DOHH2 (cell line): ENCODE results near the gene TNFSF12.
A peak's percentile ranks its signal among the peaks of the same experiment; 100 is the strongest.

ENCODE experiments used
- H3F3A ChIP-seq: fragments of 200-600 bp; sonication (generic), shearing (Covaris generic); 2 replicates; pipeline ENCODE4 v1.6.0; 2016; ENCODE audit warnings: antibody characterized with exemption, mild to moderate bottlenecking; ENCODE audit not compliant: control insufficient read depth, insufficient read depth
- H3K27ac ChIP-seq: fragments of 200-600 bp; sonication (generic); 2 replicates; pipeline ENCODE4 v1.5.1; 2014; ENCODE audit warnings: low read depth, mild to moderate bottlenecking, low read length, moderate library complexity
- H3K27me3 ChIP-seq: fragments of 200-600 bp; sonication (generic); 2 replicates; pipeline ENCODE4 v1.6.1; 2014; ENCODE audit warnings: mild to moderate bottlenecking, low read length, mixed read lengths; ENCODE audit not compliant: control insufficient read depth
- H3K36me3 ChIP-seq: fragments of 200-600 bp; sonication (generic); 2 replicates; pipeline ENCODE4 v1.6.1; 2014; ENCODE audit warnings: mild to moderate bottlenecking, low read length, moderate library complexity, mixed read lengths; ENCODE audit not compliant: control insufficient read depth
- H3K4me1 ChIP-seq: fragments of 200-600 bp; sonication (generic); 2 replicates; pipeline ENCODE4 v1.6.1; 2014; ENCODE audit warnings: mild to moderate bottlenecking, low read length, mixed read lengths; ENCODE audit not compliant: control insufficient read depth
- H3K4me2 ChIP-seq: fragments of 200-600 bp; sonication (generic); 2 replicates; pipeline ENCODE4 v1.6.0; 2014; ENCODE audit warnings: mild to moderate bottlenecking, low read length, moderate library complexity
- H3K4me3 ChIP-seq: fragments of 200-600 bp; sonication (generic); 2 replicates; pipeline ENCODE4 v1.5.1; 2014; ENCODE audit warnings: mild to moderate bottlenecking, low read length, mixed read lengths
- H3K79me2 ChIP-seq: fragments of 200-600 bp; sonication (generic); 2 replicates; pipeline ENCODE4 v1.6.1; 2014; ENCODE audit warnings: mild to moderate bottlenecking, low read length, mixed read lengths; ENCODE audit not compliant: control insufficient read depth
- H3K9me2 ChIP-seq: fragments of 200-600 bp; sonication (generic); replicated peaks from 2 replicates; pipeline ENCODE4 v1.6.1; 2014; ENCODE audit warnings: mild to moderate bottlenecking, low read length, mixed read lengths; ENCODE audit not compliant: control insufficient read depth
- H3K9me3 ChIP-seq: fragments of 200-600 bp; sonication (generic); 2 replicates; pipeline ENCODE4 v1.6.1; 2014; ENCODE audit warnings: antibody characterized with exemption, low read length, mixed read lengths; ENCODE audit not compliant: control insufficient read depth, insufficient read depth
- H4K20me1 ChIP-seq: fragments of 200-600 bp; sonication (generic); 2 replicates; pipeline ENCODE4 v1.6.0; 2014; ENCODE audit warnings: low read depth, mild to moderate bottlenecking, antibody characterized with exemption, low read length, moderate library complexity; ENCODE audit not compliant: control insufficient read depth, insufficient read depth
- EZH2phosphoT487 ChIP-seq: fragments of 200-600 bp; sonication (generic); IDR thresholded peaks from 2 replicates; pipeline ENCODE4 v1.6.1; 2017; ENCODE audit warnings: borderline replicate concordance, mild to moderate bottlenecking, antibody characterized with exemption, low read length, moderate library complexity, mixed read lengths
- TF ChIP-seq, protein P1 (sequence below): fragments of 200-600 bp; sonication (generic); IDR thresholded peaks from one replicate; pipeline ENCODE4 v1.5.1; 2014; ENCODE audit warnings: antibody characterized with exemption, mild to moderate bottlenecking, low read depth, low read length; ENCODE audit not compliant: poor library complexity, severe bottlenecking

The TNFSF12 gene

DNA sequence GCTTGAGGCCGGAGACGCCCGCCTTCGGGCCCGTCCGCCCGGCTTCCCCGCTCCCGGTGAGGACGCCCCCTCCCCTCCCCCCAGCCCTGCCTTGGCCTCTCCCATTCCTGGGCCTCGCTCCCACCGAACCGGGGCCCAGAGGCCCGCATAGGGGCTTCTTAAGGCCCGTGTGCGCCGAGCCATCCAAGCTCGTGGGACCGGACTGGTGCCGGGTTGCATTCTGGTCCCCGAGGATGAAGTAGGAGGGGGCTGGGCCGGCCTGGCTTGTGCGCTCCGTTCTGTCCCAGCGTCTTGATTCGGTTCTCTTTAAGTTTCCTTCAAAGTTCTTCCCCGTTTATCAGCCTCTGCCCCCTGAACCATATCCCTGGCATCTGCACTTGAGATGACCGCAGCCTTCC, 13.3 kb downstream of the TNFSF12 start:
- Histone ChIP-seq H3K27ac (peak overlapping the region; percentile 82), H3K36me3 (peaks cover 47% of the 10 kb centered on the region), H3K9me3 (no peaks in the 10 kb centered on the region), H3K27me3 (peaks cover 7% of the 10 kb centered on the region), H3F3A (peaks cover 5% of the 10 kb centered on the region; the same call in 1 of the 2 replicates), H3K4me2 (peak overlapping the region; percentile 92), H4K20me1 (no peaks in the 10 kb centered on the region), H3K9me2 (no peaks in the 10 kb centered on the region), H3K4me3 (peak overlapping the region; percentile 79), H3K4me1 (peaks cover 49% of the 10 kb centered on the region), H3K79me2 (peaks cover 52% of the 10 kb centered on the region)
- no peak for TF ChIP-seq EZH2phosphoT487
- TF ChIP-seq, protein P1, sequence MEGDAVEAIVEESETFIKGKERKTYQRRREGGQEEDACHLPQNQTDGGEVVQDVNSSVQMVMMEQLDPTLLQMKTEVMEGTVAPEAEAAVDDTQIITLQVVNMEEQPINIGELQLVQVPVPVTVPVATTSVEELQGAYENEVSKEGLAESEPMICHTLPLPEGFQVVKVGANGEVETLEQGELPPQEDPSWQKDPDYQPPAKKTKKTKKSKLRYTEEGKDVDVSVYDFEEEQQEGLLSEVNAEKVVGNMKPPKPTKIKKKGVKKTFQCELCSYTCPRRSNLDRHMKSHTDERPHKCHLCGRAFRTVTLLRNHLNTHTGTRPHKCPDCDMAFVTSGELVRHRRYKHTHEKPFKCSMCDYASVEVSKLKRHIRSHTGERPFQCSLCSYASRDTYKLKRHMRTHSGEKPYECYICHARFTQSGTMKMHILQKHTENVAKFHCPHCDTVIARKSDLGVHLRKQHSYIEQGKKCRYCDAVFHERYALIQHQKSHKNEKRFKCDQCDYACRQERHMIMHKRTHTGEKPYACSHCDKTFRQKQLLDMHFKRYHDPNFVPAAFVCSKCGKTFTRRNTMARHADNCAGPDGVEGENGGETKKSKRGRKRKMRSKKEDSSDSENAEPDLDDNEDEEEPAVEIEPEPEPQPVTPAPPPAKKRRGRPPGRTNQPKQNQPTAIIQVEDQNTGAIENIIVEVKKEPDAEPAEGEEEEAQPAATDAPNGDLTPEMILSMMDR, result no peak

DNA sequence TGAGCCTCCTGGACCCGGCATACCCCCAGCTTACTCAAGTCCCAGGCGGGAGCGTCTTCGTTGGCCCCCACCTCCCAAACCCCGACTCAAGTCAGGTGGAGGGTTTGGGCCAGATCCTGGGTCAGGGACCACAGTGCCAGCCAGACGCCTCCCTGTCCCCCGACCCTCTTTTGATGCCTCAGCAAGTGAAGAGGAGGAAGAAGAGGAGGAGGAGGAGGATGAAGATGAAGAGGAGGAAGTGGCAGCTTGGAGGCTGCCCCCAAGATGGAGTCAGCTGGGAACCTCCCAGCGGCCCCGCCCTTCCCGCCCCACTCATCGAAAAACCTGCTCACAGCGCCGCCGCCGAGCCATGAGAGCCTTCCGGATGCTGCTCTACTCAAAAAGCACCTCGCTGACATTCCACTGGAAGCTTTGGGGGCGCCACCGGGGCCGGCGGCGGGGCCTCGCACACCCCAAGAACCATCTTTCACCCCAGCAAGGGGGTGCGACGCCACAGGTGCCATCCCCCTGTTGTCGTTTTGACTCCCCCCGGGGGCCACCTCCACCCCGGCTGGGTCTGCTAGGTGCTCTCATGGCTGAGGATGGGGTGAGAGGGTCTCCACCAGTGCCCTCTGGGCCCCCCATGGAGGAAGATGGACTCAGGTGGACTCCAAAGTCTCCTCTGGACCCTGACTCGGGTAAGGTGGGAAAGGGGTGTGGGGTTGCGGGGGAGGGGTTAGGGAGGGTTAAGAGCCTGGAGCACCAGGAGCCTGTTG, 14.4 kb downstream of the TNFSF12 start:
- H3K4me3 ChIP-seq, result peak overlapping the region; percentile 79
- peak overlapping the region; percentile 92 for H3K4me2 ChIP-seq
- no peak for TF ChIP-seq EZH2phosphoT487
- TF ChIP-seq, protein P1, result no peak
- peaks cover 43% of the 10 kb centered on the region for H3K4me1 ChIP-seq
- H3K27me3 ChIP-seq, result peaks cover 7% of the 10 kb centered on the region
- H3K9me2 ChIP-seq, result no peaks in the 10 kb centered on the region
- no peaks in the 10 kb centered on the region for H3K9me3 ChIP-seq
- peaks cover 6% of the 10 kb centered on the region; the same call in 1 of the 2 replicates for H3F3A ChIP-seq
- no peaks in the 10 kb centered on the region for H4K20me1 ChIP-seq
- no peak overlapping the region for H3K27ac ChIP-seq
- H3K79me2 ChIP-seq, result peaks cover 55% of the 10 kb centered on the region
- peaks cover 53% of the 10 kb centered on the region for H3K36me3 ChIP-seq

DNA sequence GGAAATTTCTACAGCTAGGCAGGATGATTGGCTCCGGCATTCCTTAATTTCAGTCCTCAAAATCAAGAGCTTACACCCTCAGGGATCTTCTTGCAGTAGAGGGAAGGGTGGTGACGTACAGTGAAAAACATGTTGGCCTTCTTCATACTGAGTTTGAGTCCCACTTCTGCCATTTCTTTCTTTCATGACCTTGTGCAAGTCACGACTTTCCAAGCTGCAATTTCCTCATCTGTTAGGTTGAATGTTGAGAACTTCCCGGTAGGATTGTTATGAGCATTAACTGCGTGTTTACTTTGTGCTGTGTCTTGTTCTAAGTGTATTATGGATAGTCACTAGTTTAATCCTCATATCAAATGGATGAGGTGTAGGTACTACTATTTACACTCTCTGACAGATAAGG, 20.7 kb downstream of the TNFSF12 start:
- H3K27me3 ChIP-seq, result no peaks in the 10 kb centered on the region
- H3K4me2 ChIP-seq, result no peak overlapping the region
- no peaks in the 10 kb centered on the region for H3K9me2 ChIP-seq
- peaks cover 59% of the 10 kb centered on the region for H3K79me2 ChIP-seq
- H3K4me3 ChIP-seq, result no peak overlapping the region
- H3K4me1 ChIP-seq, result peaks cover 25% of the 10 kb centered on the region
- peaks cover 35% of the 10 kb centered on the region for H3F3A ChIP-seq
- TF ChIP-seq, protein P1, result no peak
- no peak for TF ChIP-seq EZH2phosphoT487
- H4K20me1 ChIP-seq, result peaks cover 13% of the 10 kb centered on the region
- peaks cover 82% of the 10 kb centered on the region for H3K36me3 ChIP-seq
- no peak overlapping the region for H3K27ac ChIP-seq
- H3K9me3 ChIP-seq, result no peaks in the 10 kb centered on the region
